Immature natural killer cell (primary cell): ENCODE results near the gene FAM210A. TPM values are rescaled to one million over a fixed set of nuclear protein-coding genes. Genes with fewer than 3 reads are reported as not detected.

Experiments
- DNase-seq, 3 donors: peaks; one replicate each; pipeline ENCODE4 v3.0.0; 2022; ENCODE audit warnings: mixed read lengths in 1 of 3
- H3K27ac Mint-ChIP-seq, 6 donors: one replicate each; pipeline ENCODE4 v1.8.0; 2020; ENCODE audit warnings: mixed read lengths in 6 of 6, mild to moderate bottlenecking in 5 of 6, inconsistent platforms in 4 of 6, moderate library complexity in 3 of 6
- H3K27me3 Mint-ChIP-seq, 3 donors: one replicate each; pipeline ENCODE4 v1.8.0; 2020 to 2021; ENCODE audit warnings: low read depth in 3 of 3, mild to moderate bottlenecking in 3 of 3, mixed read lengths in 3 of 3, moderate library complexity in 3 of 3, inconsistent platforms in 1 of 3
- H3K36me3 Mint-ChIP-seq, 3 donors: one replicate each; pipeline ENCODE4 v1.8.0; 2020; ENCODE audit warnings: mixed read lengths in 3 of 3, inconsistent platforms in 2 of 3, mild to moderate bottlenecking in 2 of 3
- H3K4me1 Mint-ChIP-seq, 2 donors: one replicate each; pipeline ENCODE4 v1.8.0; 2020; ENCODE audit warnings: inconsistent platforms in 2 of 2, mild to moderate bottlenecking in 2 of 2, mixed read lengths in 2 of 2, moderate library complexity in 1 of 2
- H3K4me3 Mint-ChIP-seq, 5 donors: one replicate each; pipeline ENCODE4 v1.8.0; 2020; ENCODE audit warnings: mild to moderate bottlenecking in 5 of 5, mixed read lengths in 5 of 5, inconsistent platforms in 3 of 5, moderate library complexity in 3 of 5
- H3K9me3 Mint-ChIP-seq, 6 donors: one replicate each; pipeline ENCODE4 v1.8.0; 2020; ENCODE audit warnings: mild to moderate bottlenecking in 6 of 6, mixed read lengths in 6 of 6, inconsistent platforms in 4 of 6, moderate library complexity in 3 of 6
- polyA plus RNA-seq, 3 donors: library from polyadenylated mRNA; unstranded; fragments of 300-500 nt; fragmentation: Illumina TruSeq; gene quantifications; one replicate each; pipeline ENCODE4 v1.2.3, GENCODE V29; 2021

FAM210A gene
- polyA plus RNA-seq, 3 donors from 2014 or later = 11.4 to 15.3 (median 14.2) TPM

DNA sequence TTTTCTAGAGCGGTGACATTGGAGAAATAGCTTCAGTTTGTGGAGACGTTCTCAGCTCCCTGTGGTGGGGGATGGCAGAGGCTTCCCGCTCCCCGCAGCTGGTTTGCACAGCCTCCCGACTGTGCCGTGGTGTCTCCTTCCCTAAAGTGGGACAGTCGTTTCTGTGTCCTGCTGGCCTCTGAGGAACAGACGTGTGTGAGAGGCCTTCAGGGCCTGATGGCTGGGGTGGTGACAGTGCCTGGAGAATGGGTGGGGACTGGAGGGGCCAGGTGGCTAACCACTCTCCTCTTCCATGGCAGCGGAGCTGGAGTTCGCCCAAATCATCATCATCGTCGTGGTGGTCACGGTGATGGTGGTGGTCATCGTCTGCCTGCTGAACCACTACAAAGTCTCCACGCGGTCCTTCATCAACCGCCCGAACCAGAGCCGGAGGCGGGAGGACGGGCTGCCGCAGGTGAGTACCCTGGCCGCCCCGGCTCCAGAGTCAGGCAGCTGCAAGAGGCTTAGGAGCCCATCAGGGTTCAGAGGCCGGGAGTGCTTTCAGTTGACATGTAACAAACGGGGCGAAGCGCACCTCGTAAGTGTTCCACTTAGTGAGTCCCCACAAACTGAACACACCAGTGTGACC lies 105.4 kb downstream of the FAM210A start:
- H3K4me3 Mint-ChIP-seq = no peak overlapping the region
- H3K27ac Mint-ChIP-seq = no peak overlapping the region
- peaks cover 1 to 6% of the 10 kb centered on the region in 2 donors for H3K4me1 Mint-ChIP-seq
- no peak for DNase-seq
- peaks cover 0 to 11% (median 4%) of the 10 kb centered on the region in 3 donors for H3K27me3 Mint-ChIP-seq
- H3K36me3 Mint-ChIP-seq = peaks cover 0 to 12% (median 0%) of the 10 kb centered on the region in 3 donors
- H3K9me3 Mint-ChIP-seq = no peaks in the 10 kb centered on the region

DNA sequence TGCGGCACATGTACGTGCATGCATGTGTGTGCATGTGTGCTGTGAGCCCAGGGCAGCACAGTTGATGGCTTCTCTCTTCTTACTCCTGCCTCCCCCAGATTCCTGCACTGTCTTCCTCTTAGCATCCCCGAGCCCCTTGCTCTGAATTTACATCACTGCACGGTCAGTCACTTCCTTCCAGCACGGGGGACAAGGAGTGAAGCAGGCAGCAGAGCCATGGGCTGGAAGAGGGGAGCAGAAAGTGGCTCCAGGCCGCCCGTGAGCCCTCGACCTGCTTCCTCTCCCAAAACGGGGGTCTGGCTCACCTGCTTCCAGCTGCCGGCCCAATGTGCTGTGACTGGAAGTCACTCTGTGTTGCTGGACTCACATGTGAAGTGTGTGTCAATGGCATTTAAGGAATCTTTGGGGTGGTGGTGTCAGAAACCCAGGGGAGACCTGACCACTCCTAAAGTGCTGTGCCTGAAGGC lies 106.1 kb downstream of the FAM210A start:
- DNase-seq = no peak
- peaks cover 6 to 11% of the 10 kb centered on the region in 2 donors for H3K4me1 Mint-ChIP-seq
- no peak overlapping the region for H3K4me3 Mint-ChIP-seq
- no peak overlapping the region for H3K27ac Mint-ChIP-seq
- H3K27me3 Mint-ChIP-seq = peaks cover 0 to 13% (median 4%) of the 10 kb centered on the region in 3 donors
- H3K9me3 Mint-ChIP-seq = no peaks in the 10 kb centered on the region
- peaks cover 0 to 12% (median 0%) of the 10 kb centered on the region in 3 donors for H3K36me3 Mint-ChIP-seq

DNA sequence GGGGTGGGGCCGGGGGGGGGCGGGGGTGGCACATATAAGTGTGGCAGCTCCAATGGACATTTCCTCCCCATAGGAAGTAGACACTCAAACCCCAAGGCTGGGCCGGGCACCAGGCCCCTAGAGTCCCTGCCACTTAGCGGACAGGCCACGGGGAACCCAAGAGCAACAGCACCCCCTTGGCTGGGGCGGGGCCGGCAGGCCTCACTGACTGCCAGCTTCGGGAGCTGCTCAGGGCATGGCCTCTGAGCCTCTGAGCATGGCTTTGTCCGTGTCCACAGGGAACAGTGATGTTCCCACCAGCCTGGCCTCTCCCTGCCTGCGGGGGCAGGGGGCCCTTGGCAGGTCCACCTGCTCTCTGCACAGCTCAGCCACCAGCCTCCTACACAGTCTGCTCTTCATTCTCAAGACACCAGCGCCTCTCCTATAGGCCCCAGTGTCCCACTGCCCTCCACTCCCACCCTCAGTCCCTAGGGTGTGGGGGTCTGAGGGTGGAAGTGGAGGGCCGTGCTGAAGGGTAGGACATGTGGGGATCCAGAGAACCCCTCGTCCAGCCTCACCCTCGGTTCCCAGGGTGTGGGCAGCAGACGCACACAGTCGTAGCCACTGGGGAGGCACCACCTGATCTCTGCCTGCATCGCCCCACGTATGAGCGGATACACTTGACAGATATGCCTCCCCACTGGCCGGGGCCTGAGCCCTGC lies 106.7 kb downstream of the FAM210A start:
- Mint-ChIP-seq H3K27ac (no peak overlapping the region), H3K36me3 (peaks cover 0 to 12% (median 0%) of the 10 kb centered on the region in 3 donors)
- no peak for DNase-seq

DNA sequence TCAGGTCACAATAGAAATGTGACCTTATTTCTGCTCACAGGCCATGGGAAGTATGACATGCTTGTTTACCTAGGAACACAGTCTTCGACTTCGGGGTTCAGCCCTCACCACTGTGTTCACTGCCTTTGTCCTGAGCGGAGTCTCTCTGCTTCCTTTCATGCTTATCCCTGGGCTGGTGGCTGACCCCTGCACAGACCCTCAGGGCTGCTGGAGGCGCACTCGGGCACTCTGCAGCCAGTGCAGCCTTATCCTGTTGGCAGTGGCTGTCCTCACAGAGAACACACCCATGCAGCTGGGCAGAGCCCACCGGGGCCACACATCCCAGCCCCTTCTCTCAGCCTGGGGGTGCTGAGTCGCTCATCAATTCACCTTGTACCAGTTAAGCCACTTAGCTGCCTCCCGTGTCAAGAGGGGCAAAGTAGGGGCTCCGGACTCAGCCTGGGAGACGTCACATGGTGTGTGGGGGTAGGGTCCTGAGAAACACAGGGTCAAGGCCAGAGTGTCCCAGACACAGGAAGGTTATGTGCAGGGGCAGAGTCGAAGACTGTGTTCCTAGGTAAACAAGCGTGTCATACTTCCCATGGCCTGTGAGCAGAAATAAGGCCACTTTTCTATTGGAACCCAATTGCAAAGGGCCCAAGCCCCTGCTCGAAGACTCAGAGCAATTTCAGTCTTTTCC lies 107.5 kb downstream of the FAM210A start:
- Mint-ChIP-seq H3K4me1 (peaks cover 18 to 25% of the 10 kb centered on the region in 2 donors), H3K27ac (no peak overlapping the region), H3K36me3 (peaks cover 0 to 12% (median 0%) of the 10 kb centered on the region in 3 donors), H3K27me3 (peaks cover 0 to 21% (median 7%) of the 10 kb centered on the region in 3 donors), H3K9me3 (no peaks in the 10 kb centered on the region), H3K4me3 (no peak overlapping the region)
- DNase-seq = no peak

More for the DNA sequence above, 106.7 kb downstream of the FAM210A start:
- H3K9me3 Mint-ChIP-seq = no peaks in the 10 kb centered on the region
- H3K4me3 Mint-ChIP-seq = no peak overlapping the region
- H3K4me1 Mint-ChIP-seq = peaks cover 12 to 17% of the 10 kb centered on the region in 2 donors
- peaks cover 0 to 15% (median 6%) of the 10 kb centered on the region in 3 donors for H3K27me3 Mint-ChIP-seq

DNA sequence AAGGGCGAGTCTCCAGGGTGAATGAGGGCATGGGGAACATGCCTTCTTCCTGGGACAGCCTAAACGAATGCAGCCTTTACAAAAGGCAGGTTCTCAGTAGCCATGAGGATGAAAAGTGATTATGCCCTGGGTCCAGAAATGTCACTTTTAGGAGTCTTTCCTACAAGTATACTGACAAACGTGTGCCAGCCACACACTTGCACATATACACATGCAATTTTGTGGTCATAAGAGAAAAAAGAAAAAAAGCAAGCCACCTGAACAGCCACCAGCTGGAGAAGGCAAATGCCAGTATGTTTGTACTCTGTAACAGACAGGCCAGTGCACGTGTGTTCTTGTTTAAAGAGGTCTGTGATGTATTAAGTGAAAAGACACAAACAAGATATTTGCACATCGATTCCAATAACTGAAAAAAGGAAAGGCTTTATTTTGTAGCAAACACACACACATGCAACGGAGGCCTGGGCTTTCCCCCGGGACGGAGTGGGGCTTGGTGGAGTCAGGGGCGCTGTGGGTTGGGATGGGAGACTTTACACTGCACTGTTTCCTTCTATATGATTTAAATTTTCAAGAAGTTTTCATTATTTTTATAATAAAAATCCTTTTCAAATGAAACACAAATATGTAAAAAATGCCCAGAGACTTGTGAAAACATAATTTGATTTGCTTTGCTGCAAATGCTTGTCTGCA lies 108.4 kb downstream of the FAM210A start:
- Mint-ChIP-seq H3K36me3 (peaks cover 0 to 3% (median 0%) of the 10 kb centered on the region in 3 donors), H3K27ac (no peak overlapping the region), H3K27me3 (peaks cover 0 to 26% (median 12%) of the 10 kb centered on the region in 3 donors), H3K4me3 (no peak overlapping the region), H3K4me1 (peaks cover 28 to 34% of the 10 kb centered on the region in 2 donors), H3K9me3 (no peaks in the 10 kb centered on the region)
- no peak for DNase-seq

DNA sequence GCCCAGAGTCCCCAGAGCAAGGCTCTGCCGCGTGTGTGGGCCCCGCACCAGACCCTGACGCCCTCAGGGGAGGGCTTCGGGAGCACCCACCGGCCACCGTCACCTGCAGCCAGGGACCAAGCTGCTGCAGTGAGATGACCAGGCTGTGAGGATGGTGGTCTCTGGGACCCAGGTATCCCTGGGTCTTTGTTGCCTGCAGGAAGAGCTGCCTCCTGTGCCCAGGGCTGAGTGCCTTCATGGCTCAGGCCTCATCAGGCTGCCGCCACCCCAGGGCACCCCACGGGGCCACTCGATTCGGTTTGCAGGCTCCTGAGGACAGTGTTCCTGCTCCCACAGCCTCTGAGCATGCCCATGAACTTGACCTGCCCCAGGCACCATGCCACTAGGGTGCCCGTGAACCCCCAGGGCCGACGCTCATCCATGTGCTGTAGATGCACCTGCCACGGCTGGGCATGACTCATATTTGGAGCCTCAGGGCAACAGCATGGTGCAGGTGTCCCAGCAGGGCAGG lies 109.8 kb downstream of the FAM210A start:
- no peak overlapping the region for H3K4me3 Mint-ChIP-seq
- no peak overlapping the region for H3K27ac Mint-ChIP-seq
- H3K36me3 Mint-ChIP-seq = no peaks in the 10 kb centered on the region
- peaks cover 42 to 48% of the 10 kb centered on the region in 2 donors for H3K4me1 Mint-ChIP-seq
- H3K9me3 Mint-ChIP-seq = no peaks in the 10 kb centered on the region
- H3K27me3 Mint-ChIP-seq = peaks cover 4 to 39% (median 22%) of the 10 kb centered on the region in 3 donors
- no peak for DNase-seq

DNA sequence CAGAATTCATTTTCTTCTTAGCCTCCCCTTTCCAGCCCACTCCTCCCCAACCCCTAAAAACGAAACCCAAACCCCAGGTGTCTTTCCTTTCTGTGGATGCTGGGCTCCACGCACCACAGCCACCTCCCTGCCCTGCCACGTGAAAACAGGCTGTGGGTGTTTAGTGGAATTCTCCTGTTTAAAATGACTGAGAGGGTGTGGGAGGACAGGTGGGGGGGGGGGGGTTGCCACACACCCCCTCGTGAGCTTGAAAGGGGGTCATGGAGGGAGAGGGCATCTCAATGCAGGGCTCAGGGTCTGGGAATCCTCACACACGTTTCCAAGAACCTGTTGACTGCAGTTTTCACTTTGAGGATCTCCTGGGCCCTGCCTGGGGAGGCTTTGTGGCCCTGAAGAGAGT lies 110.3 kb downstream of the FAM210A start:
- H3K27ac Mint-ChIP-seq = no peak overlapping the region
- H3K27me3 Mint-ChIP-seq = peaks cover 5 to 39% (median 25%) of the 10 kb centered on the region in 3 donors
- no peaks in the 10 kb centered on the region for H3K9me3 Mint-ChIP-seq
- H3K36me3 Mint-ChIP-seq = no peaks in the 10 kb centered on the region
- H3K4me3 Mint-ChIP-seq = no peak overlapping the region
- no peak for DNase-seq
- peaks cover 47 to 53% of the 10 kb centered on the region in 2 donors for H3K4me1 Mint-ChIP-seq

DNA sequence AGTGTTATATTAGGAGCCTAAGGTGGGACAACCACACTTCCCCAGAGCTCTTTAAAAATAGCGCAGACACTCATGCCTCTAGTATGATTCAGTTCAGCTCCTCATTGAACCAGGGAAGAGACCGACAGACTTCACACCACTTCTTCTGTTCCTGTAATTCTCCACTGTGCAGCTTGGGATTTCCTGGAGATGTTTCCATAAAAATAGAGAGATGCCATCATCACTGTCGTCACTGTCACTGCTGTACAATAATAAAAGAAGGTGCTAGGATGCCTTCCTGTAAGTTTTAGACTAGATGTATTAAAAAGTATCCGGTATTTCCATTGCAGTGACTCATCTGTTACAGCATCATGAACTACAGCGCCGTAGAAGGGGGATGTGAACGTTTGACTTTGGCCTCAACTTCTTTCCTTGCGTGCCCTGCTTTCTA lies 110.9 kb downstream of the FAM210A start:
- peaks cover 7 to 38% (median 25%) of the 10 kb centered on the region in 3 donors for H3K27me3 Mint-ChIP-seq
- peaks cover 51 to 57% of the 10 kb centered on the region in 2 donors for H3K4me1 Mint-ChIP-seq
- H3K27ac Mint-ChIP-seq = peak overlapping the region in 1 of 6 donors; percentile 2
- no peaks in the 10 kb centered on the region for H3K36me3 Mint-ChIP-seq
- no peak for DNase-seq
- H3K4me3 Mint-ChIP-seq = peak overlapping the region in 2 of 5 donors; percentile 15 to 83
- no peaks in the 10 kb centered on the region for H3K9me3 Mint-ChIP-seq

DNA sequence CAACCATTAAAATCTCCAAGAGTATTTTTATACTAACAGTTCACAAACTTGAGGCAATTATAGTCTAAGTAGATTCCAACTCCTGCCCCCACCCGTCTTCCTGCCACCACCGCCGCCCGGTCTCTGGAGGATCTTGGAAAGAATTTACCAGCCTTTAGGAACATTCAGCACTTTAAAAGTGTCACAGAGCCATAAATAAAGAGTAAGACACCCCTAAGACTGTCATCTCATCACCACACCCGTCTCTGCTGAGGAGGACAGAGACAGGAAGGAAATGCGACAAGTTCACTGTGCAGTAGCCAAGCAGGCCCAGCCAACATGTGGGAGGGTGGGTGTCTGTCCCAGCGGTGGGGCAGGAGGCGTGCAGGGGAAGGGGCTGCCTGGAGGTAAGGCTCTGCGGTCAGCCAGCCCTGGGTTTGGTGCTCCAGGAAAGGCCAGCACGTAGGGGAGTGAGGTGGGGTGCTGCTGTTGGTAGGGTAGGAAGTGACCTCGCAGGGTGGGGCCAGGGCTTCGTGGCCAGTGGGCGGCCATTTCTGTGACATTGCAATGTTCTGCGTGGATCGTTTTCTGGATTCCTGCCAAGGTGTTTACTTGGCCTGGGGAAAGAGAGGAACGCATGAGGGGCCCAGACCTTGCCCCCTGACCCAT lies 111.6 kb downstream of the FAM210A start:
- Mint-ChIP-seq H3K4me3 (peak overlapping the region; percentile 21 to 83 (median 51)), H3K9me3 (no peaks in the 10 kb centered on the region)

DNA sequence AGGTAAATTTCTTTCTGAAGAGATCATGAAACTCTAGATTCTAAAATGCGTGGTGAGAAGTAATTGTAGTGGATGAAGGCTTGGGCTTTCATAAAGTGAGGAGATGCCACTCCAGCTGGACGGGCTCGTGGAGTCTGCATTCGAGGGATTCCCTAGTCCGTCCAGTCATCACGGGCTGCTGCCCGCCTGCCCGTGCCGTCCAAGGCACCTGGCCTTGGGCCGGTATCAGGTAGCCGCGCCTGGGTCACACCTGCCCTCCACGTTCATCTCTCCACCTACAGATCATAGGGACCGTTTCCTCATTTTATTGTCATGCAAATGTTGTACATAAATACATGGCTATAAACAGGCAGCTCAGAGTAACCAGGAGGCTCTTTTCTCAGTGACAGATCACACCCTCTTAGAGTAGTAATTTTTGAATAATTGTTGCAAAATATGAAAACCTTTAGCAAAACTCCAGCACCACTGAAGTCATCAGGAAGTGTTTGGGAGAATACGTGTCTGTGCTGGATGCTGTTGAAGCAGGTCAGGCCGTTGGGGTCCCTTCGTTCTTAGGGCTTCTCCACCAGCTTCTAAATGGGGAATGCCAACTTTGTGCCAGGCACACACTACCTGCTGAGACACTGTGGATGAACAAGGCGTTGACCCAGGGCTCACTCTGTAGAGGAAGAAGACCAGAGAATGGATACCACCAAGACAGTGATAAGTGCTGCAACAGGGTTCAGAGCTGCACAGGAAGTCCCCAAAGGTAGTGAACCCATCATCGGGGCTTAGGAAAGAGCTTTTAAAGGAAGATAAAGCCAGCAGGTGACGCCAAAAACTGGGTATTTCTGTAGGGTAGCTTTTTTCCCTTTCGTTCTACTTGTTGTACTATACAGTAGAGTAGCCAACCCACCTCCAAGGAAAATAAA lies 112.5 kb downstream of the FAM210A start:
- DNase-seq = no peak
- Mint-ChIP-seq H3K27me3 (peaks cover 7 to 37% (median 25%) of the 10 kb centered on the region in 3 donors), H3K27ac (peak overlapping the region in 3 of 6 donors; percentile 34 to 89 (median 64)), H3K4me1 (peaks cover 60 to 63% of the 10 kb centered on the region in 2 donors), H3K4me3 (peak overlapping the region; percentile 71 to 85 (median 82)), H3K36me3 (no peaks in the 10 kb centered on the region), H3K9me3 (no peaks in the 10 kb centered on the region)

More for the DNA sequence above, 111.6 kb downstream of the FAM210A start:
- Mint-ChIP-seq H3K4me1 (peaks cover 51 to 57% of the 10 kb centered on the region in 2 donors), H3K27ac (peak overlapping the region in 5 of 6 donors; percentile 2 to 87 (median 70)), H3K27me3 (peaks cover 7 to 37% (median 25%) of the 10 kb centered on the region in 3 donors), H3K36me3 (no peaks in the 10 kb centered on the region)
- peak; percentile 23 to 33 (median 25) for DNase-seq
